Liver (tissue), 9 donors: ENCODE data around the gene TPRG1L. TPM values are rescaled to one million over a fixed set of nuclear protein-coding genes. Genes with fewer than 3 reads are reported as not detected.

Experiments used
- DNase-seq: peaks from one replicate; pipeline ENCODE4 v3.0.0-alpha.2; 2017; ENCODE audit warnings: low spot score
- H3K27ac ChIP-seq, 2 donors: one replicate each; pipeline ENCODE4 v1.7.0; 2013; ENCODE audit warnings: inconsistent platforms in 2 of 2, low read length in 2 of 2, control low read depth in 1 of 2, low read depth in 1 of 2, mild to moderate bottlenecking in 1 of 2
- H3K27me3 ChIP-seq, 4 donors: one replicate each; pipeline versions ENCODE4 v1.6.1 to v1.7.0; 2013; ENCODE audit warnings: low read length in 3 of 4, inconsistent platforms in 1 of 4, mild to moderate bottlenecking in 1 of 4, moderate library complexity in 1 of 4; ENCODE audit not compliant: control insufficient read depth in 4 of 4, insufficient read depth in 4 of 4
- H3K36me3 ChIP-seq, 4 donors: one replicate each; pipeline versions ENCODE4 v1.6.1 to v1.7.0; 2013; ENCODE audit warnings: low read length in 3 of 4, mild to moderate bottlenecking in 3 of 4, low read depth in 1 of 4, moderate library complexity in 1 of 4; ENCODE audit not compliant: control insufficient read depth in 4 of 4, insufficient read depth in 3 of 4
- H3K4me1 ChIP-seq, 4 donors: one replicate each; pipeline versions ENCODE4 v1.6.1 to v1.7.0; 2013; ENCODE audit warnings: low read length in 3 of 4, mild to moderate bottlenecking in 3 of 4, moderate library complexity in 1 of 4; ENCODE audit not compliant: control insufficient read depth in 4 of 4, insufficient read depth in 4 of 4
- H3K4me3 ChIP-seq, 3 donors: one replicate each; pipeline versions ENCODE4 v1.6.1 to v1.7.0; 2013; ENCODE audit warnings: low read length in 3 of 3, control low read depth in 1 of 3, low read depth in 1 of 3, mild to moderate bottlenecking in 1 of 3
- H3K9ac ChIP-seq, 2 donors: one replicate each; pipeline ENCODE4 v1.7.0; 2013; ENCODE audit warnings: low read length in 2 of 2, mild to moderate bottlenecking in 2 of 2, moderate library complexity in 2 of 2, control low read depth in 1 of 2, low read depth in 1 of 2
- H3K9me3 ChIP-seq, 4 donors: one replicate each; pipeline versions ENCODE4 v1.6.1 to v1.7.0; 2013; ENCODE audit warnings: low read length in 3 of 4; ENCODE audit not compliant: control insufficient read depth in 4 of 4
- ATF3 ChIP-seq: IDR thresholded peaks from 2 replicates; pipeline ENCODE4 v1.6.1; 2016; ENCODE audit warnings: antibody characterized with exemption
- CTCF ChIP-seq: fragments of 150-350 bp; IDR thresholded peaks from 2 replicates; pipeline ENCODE4 v1.5.1; 2017; ENCODE audit warnings: improper control_type of control experiment, low read depth, low read length; ENCODE audit not compliant: missing input control
- EGR1 ChIP-seq, 2 donors: IDR thresholded peaks; 2 replicates each; pipeline ENCODE4 v1.6.1; 2016 to 2018; ENCODE audit warnings: antibody characterized with exemption in 2 of 2, low read depth in 2 of 2
- FOXA2 ChIP-seq: IDR thresholded peaks from 2 replicates; pipeline ENCODE4 v1.6.1; 2016; ENCODE audit warnings: antibody characterized with exemption
- HNF4A ChIP-seq, 2 donors: conservative IDR thresholded peaks; 2 replicates each; pipeline ENCODE4 v1.6.1; 2016; ENCODE audit warnings: antibody characterized with exemption in 2 of 2, mild to moderate bottlenecking in 2 of 2
- HNF4G ChIP-seq: IDR thresholded peaks from 2 replicates; pipeline ENCODE4 v1.6.1; 2016; ENCODE audit warnings: antibody characterized with exemption
- JUND ChIP-seq, 2 donors: IDR thresholded peaks; 2 replicates each; pipeline ENCODE4 v1.6.1; 2016; ENCODE audit warnings: antibody characterized with exemption in 2 of 2
- MAX ChIP-seq: IDR thresholded peaks from 2 replicates; pipeline ENCODE4 v1.6.1; 2016; ENCODE audit warnings: antibody characterized with exemption
- RAD21 ChIP-seq, 2 donors: IDR thresholded peaks; 2 replicates each; pipeline ENCODE4 v1.6.1; 2016; ENCODE audit warnings: antibody characterized with exemption in 2 of 2, mild to moderate bottlenecking in 2 of 2
- REST ChIP-seq: IDR thresholded peaks from 2 replicates; pipeline ENCODE4 v1.6.1; 2016; ENCODE audit warnings: antibody characterized with exemption, mild to moderate bottlenecking
- SP1 ChIP-seq: IDR thresholded peaks from 2 replicates; pipeline ENCODE4 v1.6.1; 2018; ENCODE audit warnings: antibody characterized with exemption, mild to moderate bottlenecking
- TAF1 ChIP-seq: conservative IDR thresholded peaks from 2 replicates; pipeline ENCODE4 v1.6.1; 2016; ENCODE audit warnings: antibody characterized with exemption, mild to moderate bottlenecking
- ZBTB33 ChIP-seq: IDR thresholded peaks from 2 replicates; pipeline ENCODE4 v1.6.1; 2016; ENCODE audit warnings: antibody characterized with exemption
- WGBS: extraction: QIAGEN DNeasy Blood & Tissue Kit; methylation state at CpG from one replicate; pipeline ENCODE4 v1.1.7; 2013; 5-methylcytosine and 5-hydroxymethylcytosine counted together
- polyA plus RNA-seq, 2 donors: library from polyadenylated mRNA; stranded (reverse) in 1 of 2; unstranded in 1 of 2; fragments of 200-250 nt in 1 of 2; fragments of >200 nt in 1 of 2; fragmentation: Nextera tagmentation in 1 of 2; extraction: Ambion mirVana in 1 of 2; gene quantifications; one replicate each; pipeline versions ENCODE4 v1.2.1 to v1.2.3, GENCODE V29; 2013 to 2015
- total RNA-seq, 2 donors: library from RNA; depleted of rRNA; stranded (reverse); fragments of >200 nt; gene quantifications; one replicate each; pipeline ENCODE4 v1.2.3, GENCODE V29; 2014
- donor health status: healthy.
- donor health status: healthy.
- donor health status: healthy.
- donor health status: healthy.
- donor health status: healthy.

TPRG1L gene
- total and polyA plus RNA-seq, 4 donors: 29.3 to 51.0 (median 43.9) TPM

- WGBS: 1% methylated on average over 71 of the region's 71 CpGs
- H3K4me1 ChIP-seq: peaks cover 9 to 39% (median 33%) of the 10 kb centered on the region in 4 donors
- peak overlapping the region; percentile 59 to 77 for H3K27ac ChIP-seq
- peaks cover 10 to 28% (median 20%) of the 10 kb centered on the region in 4 donors for H3K36me3 ChIP-seq
- H3K9ac ChIP-seq: peak overlapping the region; percentile 44 to 52
- H3K27me3 ChIP-seq: no peaks in the 10 kb centered on the region
- peak overlapping the region; percentile 57 to 96 (median 84) for H3K4me3 ChIP-seq
- TF ChIP-seq JUND (IDR thresholded peaks at IDR 0.05): no peak
- TF ChIP-seq TAF1: no peak
- no peak for TF ChIP-seq EGR1 (IDR thresholded peaks at IDR 0.05; ENCODE audit: low read depth in 2 of 2)
- TF ChIP-seq HNF4G: no peak
- peak; percentile 25 to 44 for TF ChIP-seq HNF4A (conservative IDR thresholded peaks at IDR 0.05)
- no peak for TF ChIP-seq ZBTB33
- TF ChIP-seq ATF3: no peak
- no peak for TF ChIP-seq FOXA2
- TF ChIP-seq RAD21 (IDR thresholded peaks at IDR 0.05): no peak
- TF ChIP-seq CTCF: no peak
- peak; percentile 20 for TF ChIP-seq SP1
- peak; percentile 70 for DNase-seq
- no peaks in the 10 kb centered on the region for H3K9me3 ChIP-seq
These were observed 514 bp downstream of the TPRG1L start for GRCh38 chr1:3625151-3625907.

- Histone ChIP-seq H3K9ac (peak overlapping the region; percentile 44 to 52), H3K4me3 (peak overlapping the region in 2 of 3 donors; percentile 84 to 96), H3K9me3 (no peaks in the 10 kb centered on the region), H3K27ac (no peak overlapping the region), H3K4me1 (peaks cover 9 to 38% (median 32%) of the 10 kb centered on the region in 4 donors), H3K27me3 (no peaks in the 10 kb centered on the region), H3K36me3 (peaks cover 10 to 29% (median 20%) of the 10 kb centered on the region in 4 donors)
- no peak for DNase-seq
- WGBS: 70% methylated on average over 4 of the region's 4 CpGs
- no peak for TF ChIP-seq SP1
- TF ChIP-seq ZBTB33: no peak
- TF ChIP-seq CTCF: no peak
- no peak for TF ChIP-seq TAF1
- no peak for TF ChIP-seq MAX
- no peak for TF ChIP-seq REST
These were observed 1.2 kb downstream of the TPRG1L start for GRCh38 chr1:3626025-3626424.
